ENCODE results near the gene SLC1A2. TPM values are rescaled to one million over a fixed set of nuclear protein-coding genes. Genes with fewer than 3 reads are reported as not detected.

Gene SLC1A2
- total and polyA plus RNA-seq, 3 donors from 2014 or later, result 0.74 to 7.5 (median 1.1) TPM

DNA sequence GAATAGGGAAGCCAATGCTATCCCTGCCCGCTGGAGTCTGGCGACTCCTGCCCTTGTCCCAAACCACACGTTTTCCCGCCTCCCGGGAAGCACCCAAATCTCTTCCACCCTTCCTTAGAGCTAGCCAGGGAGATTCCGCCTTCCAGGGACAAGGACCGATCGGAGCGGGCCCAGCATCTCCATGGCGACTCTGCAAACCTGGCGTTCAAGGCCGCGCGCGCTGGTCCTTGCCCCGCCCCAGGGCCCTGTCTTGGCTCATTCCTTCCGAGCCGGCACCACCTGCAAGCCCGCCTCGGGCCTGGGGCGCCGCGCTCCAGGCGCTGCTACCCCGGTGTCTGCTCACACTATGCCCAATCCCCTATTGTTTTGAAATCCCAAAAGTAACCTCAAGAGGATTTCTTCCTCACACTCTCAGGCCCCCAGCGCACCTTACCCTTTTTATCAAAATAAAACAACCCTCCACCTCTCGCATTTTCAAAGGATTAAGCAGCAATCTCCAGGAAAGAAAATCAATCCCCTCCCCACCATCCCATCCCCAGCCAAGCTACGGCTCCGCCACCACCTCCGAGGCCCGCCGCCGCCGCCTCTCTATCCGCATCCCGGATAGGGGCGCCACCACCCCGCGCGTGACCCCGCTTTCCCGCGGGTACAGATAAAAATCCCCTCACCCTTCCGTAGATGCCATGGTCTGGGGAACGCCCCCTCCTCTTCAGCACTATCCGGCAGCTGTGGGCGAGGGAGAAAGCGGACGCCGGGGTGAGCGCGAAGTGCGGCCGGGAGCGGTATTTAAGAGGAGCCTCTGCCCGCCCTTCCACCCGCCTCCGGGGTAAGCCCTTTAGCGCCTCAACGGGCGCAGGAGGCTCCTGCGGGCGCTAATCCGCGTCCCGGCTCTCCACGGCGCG lies 825 bp downstream of the SLC1A2 start:
- WGBS, 2 donors, result 4 to 7% methylated on average over 46 to 67 of the region's 69 CpGs
- intact Hi-C loops (cut with DNase I; ENCODE audit: low total_unique reads), result no loop called here
- no peaks in the 10 kb centered on the region for H3K9me3 ChIP-seq
- DNase-seq, result no peak
- no peaks in the 10 kb centered on the region for H3K27me3 ChIP-seq
- TF ChIP-seq CTCF (IDR thresholded peaks at IDR 0.05) (no peak), POLR2A (IDR thresholded peaks at IDR 0.05) (no peak)
- peaks cover 4% of the 10 kb centered on the region for H3K4me1 ChIP-seq
- no peaks in the 10 kb centered on the region for H3K36me3 ChIP-seq (ENCODE audit: low read depth, missing control alignments)
- H3K4me3 ChIP-seq, result peak overlapping the region; percentile 27 to 50
- no peak overlapping the region for H3K27ac ChIP-seq

DNA sequence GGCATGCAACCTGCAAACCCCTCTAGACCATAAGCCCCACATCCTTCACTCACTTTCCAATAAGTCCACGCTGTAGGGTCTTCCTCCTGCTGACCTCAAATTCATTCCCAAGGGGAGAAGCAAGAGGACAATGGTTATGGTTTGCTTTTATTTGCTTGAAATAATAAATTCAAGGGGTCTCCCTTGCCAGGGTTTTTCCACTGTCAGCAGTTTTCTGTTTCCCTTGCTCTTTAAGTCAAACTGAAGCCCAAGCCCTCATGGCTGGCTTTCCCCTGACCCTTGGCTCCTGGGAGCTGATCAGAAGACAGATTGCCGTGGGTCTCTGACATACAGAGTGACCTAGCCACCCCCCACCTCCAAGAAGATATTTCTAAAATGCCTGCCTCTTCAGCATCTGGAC lies 3.9 kb downstream of the SLC1A2 start:
- peaks cover 4% of the 10 kb centered on the region for H3K4me1 ChIP-seq
- no peaks in the 10 kb centered on the region for H3K27me3 ChIP-seq
- no peak for DNase-seq
- intact Hi-C loops (cut with DNase I; ENCODE audit: low total_unique reads), result no loop called here
- TF ChIP-seq CTCF (IDR thresholded peaks at IDR 0.05), result no peak
- TF ChIP-seq POLR2A (IDR thresholded peaks at IDR 0.05), result no peak
- H3K36me3 ChIP-seq (ENCODE audit: low read depth, missing control alignments), result no peaks in the 10 kb centered on the region
- 47 to 80% methylated on average over 2 of the region's 2 CpGs for WGBS, 2 donors
- no peak overlapping the region for H3K27ac ChIP-seq
- no peak overlapping the region for H3K4me3 ChIP-seq
- no peaks in the 10 kb centered on the region for H3K9me3 ChIP-seq

GRCh38 chr11:35414776-35415175 lies 4.6 kb downstream of the SLC1A2 start:
- WGBS, 2 donors, result 47 to 65% methylated on average over 2 of the region's 2 CpGs
- Histone ChIP-seq H3K9me3 (no peaks in the 10 kb centered on the region), H3K36me3 (ENCODE audit: low read depth, missing control alignments) (no peaks in the 10 kb centered on the region), H3K4me1 (peaks cover 4% of the 10 kb centered on the region), H3K27ac (no peak overlapping the region), H3K4me3 (no peak overlapping the region), H3K27me3 (no peaks in the 10 kb centered on the region)
- intact Hi-C loops (cut with DNase I; ENCODE audit: low total_unique reads), result no loop called here
- no peak for TF ChIP-seq CTCF (IDR thresholded peaks at IDR 0.05)
- no peak for TF ChIP-seq POLR2A (IDR thresholded peaks at IDR 0.05)
- DNase-seq, result no peak

DNA sequence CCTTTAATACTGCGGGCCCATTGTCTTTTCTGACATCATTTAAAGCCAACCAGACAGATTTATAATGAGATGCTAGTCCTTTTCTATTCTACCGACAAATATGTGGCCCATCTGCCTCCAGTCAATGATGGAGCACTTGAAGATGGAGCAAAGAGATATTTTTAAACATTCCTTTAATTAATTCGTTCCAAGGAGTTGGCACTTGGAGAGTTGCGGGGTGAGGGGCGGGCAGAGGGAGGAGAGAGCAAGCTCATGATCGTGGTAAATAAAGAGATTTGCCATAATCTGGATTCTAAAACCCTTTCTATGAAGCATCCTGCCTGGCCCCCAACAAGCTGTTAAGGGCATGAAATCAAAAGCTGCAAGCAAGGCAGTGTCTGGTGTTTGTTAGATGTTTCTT lies 5.0 kb downstream of the SLC1A2 start:
- H3K27ac ChIP-seq, result no peak overlapping the region
- WGBS, 2 donors, result 69 to 77% methylated on average over 6 of the region's 6 CpGs
- no peak overlapping the region for H3K4me3 ChIP-seq
- no peaks in the 10 kb centered on the region for H3K27me3 ChIP-seq
- H3K9me3 ChIP-seq, result no peaks in the 10 kb centered on the region
- H3K36me3 ChIP-seq (ENCODE audit: low read depth, missing control alignments), result no peaks in the 10 kb centered on the region
- no peak for TF ChIP-seq CTCF (IDR thresholded peaks at IDR 0.05)
- TF ChIP-seq POLR2A (IDR thresholded peaks at IDR 0.05), result no peak
- DNase-seq, result no peak
- intact Hi-C loops (cut with DNase I; ENCODE audit: low total_unique reads), result no loop called here
- H3K4me1 ChIP-seq, result no peaks in the 10 kb centered on the region

GRCh38 chr11:35413598-35413997 lies 5.8 kb downstream of the SLC1A2 start:
- H3K27ac ChIP-seq, result no peak overlapping the region

More at GRCh38 chr11:35413598-35413997, 5.8 kb downstream of the SLC1A2 start:
- Histone ChIP-seq H3K9me3 (no peaks in the 10 kb centered on the region), H3K27me3 (no peaks in the 10 kb centered on the region), H3K4me1 (no peaks in the 10 kb centered on the region), H3K36me3 (ENCODE audit: low read depth, missing control alignments) (no peaks in the 10 kb centered on the region), H3K4me3 (no peak overlapping the region)
- no peak for TF ChIP-seq CTCF (IDR thresholded peaks at IDR 0.05)
- TF ChIP-seq POLR2A (IDR thresholded peaks at IDR 0.05), result no peak
- WGBS, 2 donors, result 86 to 88% methylated on average over 3 of the region's 3 CpGs
- intact Hi-C loops (cut with DNase I; ENCODE audit: low total_unique reads), result no loop called here
- no peak for DNase-seq
